Stimulated activated CD8-positive, alpha-beta memory T cell treated with anti-CD3 and anti-CD28 coated beads, Interleukin-4, amount 100 ng/mL, for 24 hours (primary cell): Measurements from ENCODE around the gene ATP11C.
A peak's percentile ranks its signal among the peaks of the same experiment; 100 is the strongest.
"Not testable (repeated sequence)": the region's sequence is repeated elsewhere in the genome, so short reads cannot be mapped to it uniquely, and the experiment has no call there.

Experiments
- DNase-seq: peaks from one replicate; pipeline ENCODE4 v3.0.0-alpha.2; 2020; ENCODE audit warnings: low read depth

Gene ATP11C

GRCh38 chrX:139932901-139933796 lies at the start of gene ATP11C:
TSS of gene ATP11C (minus strand) at chrX:139933053. CDS start at chrX:139932042, 1,011 bp downstream.
- peak; percentile 69 for DNase-seq

DNA sequence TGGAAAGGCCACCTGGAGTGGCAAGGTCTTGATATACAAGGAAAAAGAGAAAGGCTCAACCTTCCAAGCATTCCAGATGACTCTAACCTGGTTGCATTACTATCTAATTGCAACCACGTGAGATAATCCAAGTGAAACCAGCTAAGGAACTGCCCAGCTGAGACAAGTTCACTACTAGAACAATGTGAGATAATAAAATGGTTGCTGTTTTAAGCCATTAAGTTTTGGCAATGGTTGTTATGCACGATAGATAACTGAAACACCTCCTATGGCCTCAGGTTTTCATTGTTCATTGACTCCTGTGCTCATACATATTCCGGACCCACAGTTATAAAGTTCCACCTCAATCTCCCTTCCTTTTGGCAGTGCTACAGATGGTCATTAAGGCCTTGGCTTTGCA lies 41.6 kb upstream of the ATP11C start:
- DNase-seq: no peak

- no peak for DNase-seq
Measured at GRCh38 chrX:139972629-139973624, 40.1 kb upstream of the ATP11C start.

GRCh38 chrX:139972113-139972512 lies 39.3 kb upstream of the ATP11C start:
- no peak for DNase-seq

- no peak for DNase-seq
Measured at GRCh38 chrX:139971394-139971749, 38.5 kb upstream of the ATP11C start.

DNA sequence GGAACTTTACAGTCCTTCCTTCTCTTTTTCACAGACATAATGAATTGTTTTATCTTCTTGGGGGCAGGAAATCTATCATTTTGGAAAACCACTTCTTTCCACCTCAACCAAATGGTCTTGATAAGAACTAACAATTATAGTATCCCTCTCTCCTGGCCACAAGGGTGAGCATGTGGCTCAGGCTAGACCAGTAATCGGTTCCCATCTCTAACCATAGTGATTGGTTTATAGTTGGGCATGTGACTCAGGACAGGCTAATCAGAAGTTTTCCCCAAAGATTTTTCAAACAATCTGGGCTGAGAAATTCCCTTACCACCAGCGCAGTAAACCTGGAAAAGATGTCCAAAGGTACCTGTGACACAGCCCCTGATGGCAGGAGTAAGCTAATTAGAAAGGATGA lies 36.4 kb upstream of the ATP11C start:
- DNase-seq: no peak

- no peak for DNase-seq
Measured at GRCh38 chrX:139967750-139968149, 34.9 kb upstream of the ATP11C start.

- DNase-seq: no peak
Measured at GRCh38 chrX:139967300-139967699, 34.4 kb upstream of the ATP11C start.

- not testable (repeated sequence) for DNase-seq
Measured at GRCh38 chrX:139966159-139966558, 33.3 kb upstream of the ATP11C start.

- no peak for DNase-seq
Measured at GRCh38 chrX:139965421-139965820, 32.6 kb upstream of the ATP11C start, which contains the start of gene CXorf66. TSS of gene CXorf66 (minus strand) at chrX:139965521. CDS start at chrX:139965496, 25 bp downstream.

- DNase-seq: not testable (repeated sequence)
Measured at GRCh38 chrX:139961091-139961490, 28.2 kb upstream of the ATP11C start.

GRCh38 chrX:139949703-139950102 lies 16.9 kb upstream of the ATP11C start:
- no peak for DNase-seq

DNA sequence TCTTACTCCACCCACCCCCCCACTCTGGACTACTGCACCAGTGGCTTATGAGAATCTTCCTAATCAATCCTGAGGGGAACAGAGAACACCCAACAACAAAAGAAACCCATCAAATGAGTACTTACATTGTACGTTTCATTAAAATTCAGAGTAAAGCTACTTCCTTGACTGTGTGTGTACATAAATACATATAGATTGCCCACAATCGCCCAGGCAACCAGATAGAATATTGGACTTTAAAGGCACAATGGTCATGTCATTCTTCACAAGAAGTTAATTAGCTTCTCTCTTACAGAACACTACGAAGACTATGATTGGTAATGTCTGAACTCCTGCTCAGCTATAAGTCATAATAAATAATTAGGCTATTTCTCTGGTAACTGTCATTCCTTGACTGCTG lies 12.2 kb upstream of the ATP11C start:
- no peak for DNase-seq

DNA sequence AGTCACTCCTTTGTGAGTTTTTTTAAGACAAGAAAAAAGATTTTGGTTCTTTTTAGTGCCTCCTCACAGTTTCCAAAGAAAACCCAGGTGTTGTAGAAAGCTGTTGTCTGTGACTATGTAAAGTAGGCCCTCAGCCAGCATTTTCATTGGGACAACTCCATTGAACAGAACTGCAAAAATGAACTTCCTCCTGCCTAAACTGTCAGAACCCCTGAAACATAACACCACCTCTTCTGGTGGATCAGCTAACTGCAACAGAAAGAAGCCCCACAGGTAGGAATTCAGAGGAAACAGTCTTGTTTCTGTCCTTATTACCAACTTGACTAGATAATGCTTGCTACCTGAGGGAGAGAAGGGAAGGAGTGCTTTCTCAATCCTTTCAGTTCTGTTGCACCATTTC lies 3.4 kb upstream of the ATP11C start:
- no peak for DNase-seq

- no peak for DNase-seq
Measured at GRCh38 chrX:139933904-139934303, 1.1 kb upstream of the ATP11C start.

DNA sequence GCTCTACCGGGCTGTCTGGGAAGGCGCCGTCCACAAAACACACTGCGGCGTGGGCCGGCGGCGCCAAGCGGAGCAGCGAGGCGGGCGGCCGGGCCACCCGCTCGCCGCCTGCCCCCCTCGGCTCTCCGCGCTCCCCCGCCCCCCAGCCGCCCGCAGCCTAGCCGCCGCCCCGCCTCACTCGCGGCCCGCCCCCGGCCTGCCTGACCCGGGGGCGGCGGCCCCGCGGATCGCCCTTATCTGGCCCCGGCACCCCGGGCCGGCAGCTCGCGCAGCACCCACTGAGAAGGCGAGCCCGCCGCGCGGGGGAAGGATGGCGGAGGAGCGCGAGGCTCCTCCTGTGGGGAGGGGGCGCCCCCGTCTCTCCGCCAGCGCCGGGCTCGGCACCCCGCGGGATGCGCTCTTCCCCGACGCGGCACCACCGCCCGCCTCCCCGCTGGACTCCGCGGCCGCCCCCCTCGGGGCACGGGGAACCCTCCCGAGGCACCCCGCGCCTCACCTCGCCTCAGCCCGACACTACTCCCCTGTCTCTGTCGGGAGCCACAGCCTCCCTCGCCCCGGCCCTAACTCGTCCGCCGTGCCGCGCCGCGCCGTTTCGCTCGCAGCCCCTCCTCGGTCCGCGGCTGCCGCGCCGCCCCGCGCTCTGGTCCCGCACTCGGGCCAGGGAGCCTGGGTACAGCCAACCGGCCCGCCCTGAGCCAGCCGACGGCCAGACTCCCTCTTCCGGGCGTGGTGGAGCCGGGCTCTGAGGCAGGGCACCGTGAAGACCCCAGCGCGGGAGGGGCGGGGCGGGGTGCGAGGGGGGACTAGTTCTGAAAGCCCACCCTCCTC lies 566 bp downstream of the ATP11C start:
- peak; percentile 28 for DNase-seq

DNA sequence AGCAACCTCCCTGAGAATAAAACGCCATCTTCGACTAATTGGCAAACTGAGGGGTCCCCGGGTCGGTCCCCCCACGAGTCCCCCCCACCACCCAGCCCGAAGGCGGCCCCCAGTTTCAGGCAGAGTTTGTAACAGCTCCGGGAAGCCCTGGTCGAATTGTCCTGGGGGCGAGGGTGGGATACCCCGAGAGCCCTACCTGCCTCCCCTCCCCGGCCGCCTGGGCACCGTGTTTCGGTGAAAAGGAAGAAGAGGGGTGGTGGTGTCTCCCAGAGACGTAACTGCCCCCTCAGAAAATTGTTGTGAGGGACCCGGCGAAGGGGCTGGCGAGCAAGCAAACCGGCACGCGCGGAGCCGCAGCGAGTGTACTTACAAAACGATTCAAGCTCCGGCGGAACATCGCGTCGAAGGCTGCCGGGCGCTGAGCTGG lies 1.2 kb downstream of the ATP11C start:
- DNase-seq: no peak

DNA sequence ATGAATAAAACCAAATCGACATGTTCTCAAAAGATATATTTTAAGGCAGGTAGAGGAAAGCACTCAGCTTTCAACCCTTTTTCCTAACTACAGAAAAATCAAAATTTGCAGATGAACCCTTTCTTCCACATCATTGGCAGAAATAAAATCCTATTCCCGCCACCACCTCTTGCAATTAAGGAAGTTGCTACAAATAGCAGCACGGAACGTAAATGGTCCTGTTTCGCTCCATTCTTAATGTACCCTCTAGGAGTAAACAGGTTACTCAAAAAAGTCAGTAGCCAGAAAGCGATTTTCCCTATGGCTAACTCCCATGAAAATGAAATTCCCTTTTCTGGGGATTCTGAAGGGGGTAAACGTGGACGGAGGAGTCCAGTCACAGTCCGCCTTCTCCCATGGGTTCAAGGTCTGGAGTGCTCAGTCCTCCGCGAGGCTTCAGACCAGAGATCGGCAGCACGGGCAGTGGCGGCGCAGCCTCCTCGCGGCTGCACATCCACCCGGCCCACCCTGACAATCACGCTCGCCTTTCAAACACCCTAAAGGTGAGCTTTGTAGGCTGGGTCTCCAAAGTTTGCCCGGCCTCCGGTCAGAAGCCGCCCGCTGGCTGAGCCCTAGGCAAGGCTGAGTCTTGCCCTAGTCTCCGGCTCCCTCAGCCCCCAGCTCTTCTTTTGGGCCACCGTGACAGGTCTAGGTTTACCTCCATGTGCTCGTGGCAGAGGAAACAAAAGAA lies 1.8 kb downstream of the ATP11C start:
- DNase-seq: no peak

DNA sequence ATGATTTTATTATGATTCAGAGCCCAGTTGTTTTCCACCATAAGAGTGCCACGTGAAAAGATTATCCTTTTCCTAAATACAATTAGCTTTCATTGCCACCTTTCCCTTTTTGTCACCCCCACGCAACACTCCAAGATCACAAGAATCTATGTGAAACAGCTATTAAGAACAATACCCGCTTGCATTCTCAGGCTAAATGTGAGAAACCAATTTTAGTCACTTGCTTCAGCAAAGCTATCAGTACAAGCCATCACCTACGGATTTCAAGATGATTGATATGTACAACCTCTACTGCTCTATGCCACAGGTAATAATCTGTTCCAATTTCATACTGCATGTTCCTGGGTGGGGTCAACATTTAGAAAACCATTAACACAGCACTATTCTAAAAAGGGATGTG lies 2.5 kb downstream of the ATP11C start:
- DNase-seq: no peak

GRCh38 chrX:139929876-139930275 lies 3.0 kb downstream of the ATP11C start:
- no peak for DNase-seq

DNA sequence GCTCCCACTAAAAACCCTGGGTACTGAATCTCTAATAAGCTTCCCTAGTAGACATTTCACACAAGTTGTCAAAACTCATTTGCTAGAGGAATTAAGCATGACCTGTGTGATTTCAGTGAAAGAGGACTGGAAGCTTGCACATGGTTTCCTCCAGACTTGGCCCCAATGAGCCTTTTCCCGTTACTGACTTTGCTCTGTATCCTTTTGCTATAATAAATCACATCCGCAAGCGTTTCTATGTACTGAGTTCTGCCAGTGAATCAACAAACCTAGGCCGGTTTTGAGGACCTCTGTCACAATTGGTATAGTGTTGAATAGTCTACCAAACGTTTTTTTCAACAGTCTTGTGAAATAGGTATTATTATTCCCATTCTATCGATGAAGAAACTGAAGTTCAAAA lies 8.2 kb downstream of the ATP11C start:
- no peak for DNase-seq
